ENCODE measurements around the gene SLC35A2.

SLC35A2 gene

DNA sequence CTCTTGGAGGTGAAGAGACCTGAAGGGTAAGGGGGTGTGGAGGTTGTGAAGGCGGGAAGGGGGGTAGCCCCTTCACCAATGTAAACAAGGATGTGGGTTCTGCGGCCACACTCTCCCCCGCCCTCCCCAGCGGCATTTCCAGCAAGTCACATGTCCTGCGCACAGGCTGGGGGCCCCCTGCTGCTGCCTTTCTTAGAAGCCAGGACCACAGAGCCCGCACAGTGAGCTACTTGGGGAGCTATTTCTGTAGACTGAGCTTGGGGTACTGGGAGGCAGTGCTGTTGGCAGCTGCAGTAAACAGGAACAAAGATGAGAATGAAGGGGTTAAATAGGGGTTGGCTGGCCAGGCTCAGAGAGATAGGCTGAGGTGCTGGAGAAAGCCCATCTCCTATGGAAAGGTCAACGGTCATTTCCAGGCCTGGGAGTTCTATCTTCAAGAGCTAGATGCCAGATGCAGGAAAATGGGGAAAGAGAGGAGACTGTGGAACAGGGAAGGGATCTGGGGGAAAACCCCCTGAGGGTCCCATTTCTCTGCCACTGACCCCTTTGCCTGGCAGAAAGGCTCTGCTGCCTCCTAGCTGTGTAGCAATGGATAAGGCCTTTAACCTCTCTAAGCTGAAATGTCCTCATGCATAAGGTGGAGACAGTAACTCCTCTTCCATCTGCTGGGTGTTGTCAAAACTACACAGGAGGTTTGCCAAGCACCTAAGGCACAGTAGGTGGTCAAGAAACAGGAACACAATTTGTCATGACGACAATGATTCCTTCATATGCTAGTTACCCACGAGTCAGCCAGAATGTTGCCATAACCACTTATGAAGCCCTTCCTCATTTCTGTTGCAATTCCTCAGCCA lies 25.8 kb upstream of the SLC35A2 start:
- no peak for FAIRE-seq
- TF ChIP-seq POLR2A (IDR thresholded peaks at IDR 0.05; ENCODE audit: low read depth, low read length), result no peak
- DNase-seq (ENCODE audit: insufficient read length, low spot score), result no peak

DNA sequence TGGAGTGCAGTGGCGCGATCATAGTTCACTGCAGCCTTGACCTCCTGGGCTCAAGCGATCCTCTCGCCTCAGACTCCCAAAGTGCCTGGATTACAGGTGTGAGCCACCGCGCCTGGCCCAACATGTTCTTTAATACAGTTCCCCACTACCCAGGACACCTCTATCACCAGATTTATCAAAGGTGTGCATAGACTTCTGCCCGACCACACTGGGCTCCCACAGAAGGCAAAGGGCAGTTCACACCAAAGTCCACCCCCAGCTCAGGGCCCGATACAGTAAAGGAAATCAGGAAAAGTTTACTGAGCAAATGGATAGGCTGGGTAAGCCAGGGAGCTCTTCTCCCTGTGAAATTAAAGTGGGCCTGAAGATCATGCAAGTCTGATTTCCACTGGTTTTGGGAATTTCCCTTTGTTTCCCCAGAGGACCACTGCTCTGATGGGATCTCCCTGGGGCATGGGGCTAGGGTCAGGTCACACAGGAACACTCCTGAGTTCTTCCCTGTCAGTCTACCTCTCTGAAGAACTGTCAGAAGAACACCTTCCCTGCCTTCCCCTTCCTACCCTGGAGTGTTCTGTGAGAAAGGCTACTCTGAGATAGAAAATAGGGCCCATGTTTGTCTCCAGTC lies 25.1 kb upstream of the SLC35A2 start:
- DNase-seq (ENCODE audit: insufficient read length, low spot score) (no peak), FAIRE-seq (no peak)
- no peak for TF ChIP-seq POLR2A (IDR thresholded peaks at IDR 0.05; ENCODE audit: low read depth, low read length)

DNA sequence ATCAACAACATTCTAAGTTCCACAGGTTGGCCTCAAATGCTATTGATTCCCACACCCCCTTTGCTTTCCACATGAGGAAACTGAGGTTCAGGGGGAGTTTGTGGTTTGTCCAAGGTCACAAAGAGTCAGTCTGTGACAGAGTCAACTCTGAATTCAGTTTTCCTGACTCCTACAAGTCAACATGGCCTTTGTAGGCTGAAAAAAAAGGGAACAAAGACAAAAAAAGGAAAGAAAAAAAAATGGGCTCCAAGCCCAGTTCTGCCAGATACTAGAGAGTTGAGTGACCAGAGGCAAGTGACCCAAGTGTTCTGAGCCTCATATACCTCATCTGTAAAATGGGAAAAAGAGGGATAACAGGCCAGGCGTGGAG lies 23.8 kb upstream of the SLC35A2 start:
- TF ChIP-seq POLR2A (IDR thresholded peaks at IDR 0.05; ENCODE audit: low read depth, low read length), result no peak
- no peak for FAIRE-seq
- DNase-seq (ENCODE audit: insufficient read length, low spot score), result no peak

DNA sequence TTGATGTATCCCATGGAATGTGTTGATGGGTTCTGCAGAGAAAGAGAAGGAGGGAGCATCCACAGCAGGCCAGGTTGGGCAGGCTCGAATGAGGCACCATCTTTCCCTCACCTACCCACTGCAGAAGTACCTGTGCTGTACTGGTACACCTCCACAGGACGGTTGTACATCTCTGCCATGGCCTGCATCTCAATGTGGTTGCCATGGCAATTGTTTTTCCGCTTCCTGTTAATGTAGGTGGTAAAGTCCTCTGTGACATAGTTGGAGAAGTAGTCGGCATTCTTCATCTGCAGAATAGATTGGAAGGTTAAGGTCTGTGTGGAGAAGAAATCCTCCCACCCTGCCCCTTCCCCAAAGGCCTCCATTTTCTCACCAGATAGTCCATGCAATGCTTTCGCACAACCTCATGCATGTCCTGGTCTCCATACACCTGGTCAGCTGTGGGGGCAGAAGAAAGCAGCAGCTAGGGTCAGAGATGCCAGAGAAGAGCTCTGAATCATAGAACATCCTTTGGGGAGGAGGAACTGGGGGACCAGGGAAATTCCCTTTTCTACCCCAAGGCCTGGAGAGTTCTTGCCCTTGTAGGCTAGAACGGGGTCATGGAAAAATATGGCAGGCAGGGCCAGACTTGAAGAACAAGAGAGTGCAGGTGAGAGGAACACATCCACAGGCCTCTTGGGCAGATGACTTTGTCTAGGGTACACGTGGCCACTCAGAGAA lies 23.3 kb upstream of the SLC35A2 start:
- DNase-seq (ENCODE audit: insufficient read length, low spot score) (no peak), FAIRE-seq (no peak)
- TF ChIP-seq POLR2A (IDR thresholded peaks at IDR 0.05; ENCODE audit: low read depth, low read length), result no peak

DNA sequence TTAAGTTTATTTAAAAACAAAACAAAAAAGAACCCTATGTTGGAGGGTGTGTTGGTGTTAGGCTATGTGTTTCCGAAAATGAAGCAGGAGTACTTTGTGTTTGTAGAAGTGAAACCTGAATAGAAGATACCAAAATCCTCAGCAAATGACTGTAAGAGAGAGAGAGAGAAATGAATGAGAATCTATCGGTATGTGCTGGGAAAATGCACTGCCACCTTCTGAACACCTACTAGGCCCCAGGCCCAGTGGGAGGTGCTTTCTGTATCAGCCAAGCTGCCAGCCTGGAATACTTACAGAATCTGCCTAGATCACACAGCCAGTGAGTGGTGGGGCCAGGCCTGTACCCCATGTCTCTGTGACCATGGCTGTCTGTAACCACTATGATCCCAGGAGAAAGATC lies 22.3 kb upstream of the SLC35A2 start:
- no peak for FAIRE-seq
- no peak for TF ChIP-seq POLR2A (IDR thresholded peaks at IDR 0.05; ENCODE audit: low read depth, low read length)
- DNase-seq (ENCODE audit: insufficient read length, low spot score), result no peak

DNA sequence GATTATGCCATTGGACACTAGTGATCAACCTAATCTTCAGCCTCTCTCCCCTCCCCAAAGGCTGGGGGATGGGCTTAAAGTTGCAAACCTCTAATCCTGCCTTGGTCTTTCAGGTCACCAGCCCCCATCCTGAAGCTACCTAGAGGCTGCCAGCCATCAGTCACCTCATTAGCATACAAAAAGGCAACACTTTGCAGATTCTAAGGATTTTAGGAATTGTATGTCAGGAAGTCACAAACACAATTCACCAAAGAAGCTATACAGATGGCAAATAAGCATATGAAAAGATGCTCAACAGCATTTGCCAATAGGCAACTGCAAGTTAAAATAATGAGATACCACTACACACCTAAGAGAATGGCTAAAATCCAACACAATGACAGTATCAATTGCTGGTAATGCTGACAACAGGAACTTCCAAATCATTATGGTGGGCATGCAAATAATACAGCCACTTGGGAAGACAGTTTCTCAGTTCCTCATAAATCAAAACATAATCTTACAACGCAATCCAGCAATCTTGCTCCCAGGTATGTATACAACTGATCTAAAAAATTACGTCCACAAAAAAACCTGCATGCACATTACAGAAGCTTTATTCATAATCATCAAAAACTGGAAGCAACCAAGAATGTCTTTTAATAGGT lies 16.4 kb upstream of the SLC35A2 start:
- DNase-seq (ENCODE audit: insufficient read length, low spot score), result no peak
- TF ChIP-seq POLR2A (IDR thresholded peaks at IDR 0.05; ENCODE audit: low read depth, low read length), result no peak
- FAIRE-seq, result no peak

DNA sequence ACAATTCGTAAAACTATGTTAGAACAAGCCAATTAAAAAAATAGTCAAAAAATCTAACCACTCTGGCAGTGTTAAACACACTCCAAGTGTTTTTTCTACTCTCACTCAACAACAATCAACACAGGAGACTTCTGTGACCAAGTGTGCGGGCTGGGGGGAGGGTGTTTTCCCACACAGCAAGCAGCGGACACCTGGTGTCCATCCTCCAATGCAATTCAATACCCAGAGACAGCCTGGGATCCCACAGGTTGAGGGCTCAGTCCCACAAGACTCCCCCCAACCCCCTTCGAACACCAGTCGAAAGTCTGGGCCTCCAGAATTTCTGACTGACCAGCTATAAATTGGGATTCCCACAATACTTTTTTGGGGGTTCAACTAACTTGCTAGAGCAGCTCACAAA lies 15.7 kb upstream of the SLC35A2 start:
- DNase-seq (ENCODE audit: insufficient read length, low spot score), result no peak
- no peak for FAIRE-seq
- TF ChIP-seq POLR2A (IDR thresholded peaks at IDR 0.05; ENCODE audit: low read depth, low read length), result no peak

DNA sequence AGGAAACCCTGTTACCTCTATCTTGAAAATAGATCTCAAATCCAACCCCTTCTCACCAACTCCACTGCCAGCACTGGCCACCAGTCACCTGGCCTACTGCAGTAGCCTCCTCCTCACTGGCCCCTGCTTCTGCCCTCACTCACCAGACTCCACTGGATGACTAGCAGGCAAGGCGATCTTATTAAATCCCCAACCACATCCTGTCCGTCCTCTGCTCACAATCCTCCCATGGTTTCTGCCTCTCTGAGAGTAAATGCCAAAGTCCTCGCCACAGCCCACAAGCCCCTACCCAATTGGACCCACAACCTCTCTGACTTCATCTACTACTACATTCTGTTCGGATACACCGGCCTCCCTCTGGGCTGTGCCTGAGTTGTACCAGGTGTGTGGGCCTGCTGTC lies 12.8 kb upstream of the SLC35A2 start:
- no peak for FAIRE-seq
- TF ChIP-seq POLR2A (IDR thresholded peaks at IDR 0.05; ENCODE audit: low read depth, low read length), result no peak
- DNase-seq (ENCODE audit: insufficient read length, low spot score), result no peak

DNA sequence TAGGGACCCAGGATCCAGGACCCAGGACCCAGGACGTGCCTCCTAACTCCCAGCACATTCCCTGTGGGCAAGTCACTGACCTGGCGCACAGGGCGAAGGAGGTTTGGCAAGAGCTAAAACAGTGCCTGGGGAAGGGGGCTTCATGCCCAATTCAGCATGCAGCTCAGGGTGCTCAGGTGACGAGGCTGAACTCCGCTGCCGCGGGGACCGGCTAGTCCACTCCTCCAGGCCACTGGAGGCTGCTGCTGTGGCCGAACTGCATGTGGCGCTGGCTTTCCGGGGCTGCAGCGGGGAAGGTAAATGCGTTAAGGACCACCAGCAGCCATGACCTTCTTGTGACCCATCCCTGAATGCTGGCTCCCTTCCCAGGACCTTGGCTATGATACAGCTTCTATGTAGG lies 12.3 kb upstream of the SLC35A2 start:
- TF ChIP-seq POLR2A (IDR thresholded peaks at IDR 0.05; ENCODE audit: low read depth, low read length), result no peak
- FAIRE-seq (no peak), DNase-seq (ENCODE audit: insufficient read length, low spot score) (no peak)

DNA sequence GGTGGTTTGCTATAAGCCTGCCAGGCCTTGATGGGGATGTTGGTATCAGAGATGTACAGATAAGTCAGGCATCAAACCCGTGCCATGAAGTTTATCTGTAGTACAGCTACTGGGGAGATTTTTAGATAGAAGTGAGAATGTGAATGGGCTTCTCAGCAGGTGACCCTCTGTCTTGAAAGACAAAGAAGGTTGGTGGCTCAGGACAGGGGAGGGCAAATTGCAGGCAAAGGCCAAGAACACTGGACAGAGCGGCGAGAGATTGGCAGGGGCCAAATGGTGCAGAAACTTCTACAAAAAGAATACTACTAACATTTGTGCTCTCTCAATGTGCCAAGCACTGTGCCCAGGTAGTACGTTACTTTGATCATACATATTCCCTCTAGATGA lies 9.3 kb upstream of the SLC35A2 start:
- no peak for TF ChIP-seq POLR2A (IDR thresholded peaks at IDR 0.05; ENCODE audit: low read depth, low read length)

DNA sequence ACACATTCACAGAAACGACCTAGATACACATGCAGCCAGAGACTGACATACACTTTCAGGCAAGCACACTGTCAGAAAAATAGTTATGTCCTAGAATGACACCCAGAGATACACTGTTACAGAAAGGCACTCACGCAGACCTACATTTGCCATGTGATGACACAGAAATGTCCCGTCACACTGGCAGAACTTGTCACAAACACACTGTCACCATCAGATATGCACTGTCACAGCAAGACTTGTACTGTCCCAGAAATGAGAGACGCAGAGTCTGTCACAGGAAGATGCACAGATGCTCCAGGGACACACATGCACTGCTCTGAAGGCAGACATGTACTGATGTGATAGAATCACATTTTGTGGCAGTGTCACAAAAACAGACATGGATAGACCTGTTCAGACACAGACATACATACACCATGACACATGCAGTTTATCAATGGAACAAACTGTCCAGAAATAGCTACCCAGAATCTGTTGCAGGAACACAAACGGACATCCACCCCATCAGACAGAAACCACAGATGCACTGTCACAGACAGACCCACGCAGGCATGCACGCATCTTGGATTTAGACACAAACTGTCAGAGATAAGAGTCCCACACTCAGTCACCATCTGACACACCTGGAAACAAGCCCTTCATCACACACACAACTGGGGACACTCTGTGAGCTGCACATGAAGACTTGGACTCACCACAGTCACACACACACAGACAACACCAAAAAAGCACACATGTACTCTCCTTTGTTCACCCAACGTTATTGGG lies 8.7 kb upstream of the SLC35A2 start:
- TF ChIP-seq POLR2A (IDR thresholded peaks at IDR 0.05; ENCODE audit: low read depth, low read length), result no peak
- FAIRE-seq (no peak), DNase-seq (ENCODE audit: insufficient read length, low spot score) (no peak)

More for the DNA sequence above, 9.3 kb upstream of the SLC35A2 start:
- DNase-seq (ENCODE audit: insufficient read length, low spot score), result no peak
- no peak for FAIRE-seq

DNA sequence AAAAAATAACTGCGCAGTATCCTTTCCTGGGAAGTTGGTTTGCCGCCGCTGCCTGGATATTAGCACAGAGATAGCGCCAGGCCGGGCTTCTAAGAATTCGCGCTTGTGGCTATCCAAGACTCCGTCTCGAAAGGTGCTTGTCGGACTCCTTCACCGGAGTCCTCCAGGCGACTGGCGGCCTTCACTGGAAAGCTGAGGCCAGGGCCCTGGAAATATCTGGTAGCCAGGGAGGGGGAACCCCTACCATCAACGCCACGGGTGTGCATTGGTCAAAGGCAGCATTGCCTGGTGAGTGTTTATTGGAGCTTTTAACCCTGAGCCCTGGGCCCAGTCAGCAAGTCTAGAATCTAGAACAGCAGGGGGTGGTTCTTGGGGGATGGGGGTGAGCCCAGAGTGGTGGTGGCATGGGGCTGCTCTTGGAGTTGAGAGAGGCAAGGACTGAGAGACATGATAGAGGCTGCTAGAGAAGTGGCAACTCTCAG lies 8.0 kb upstream of the SLC35A2 start:
- DNase-seq (ENCODE audit: insufficient read length, low spot score), result no peak
- FAIRE-seq, result no peak
- TF ChIP-seq POLR2A (IDR thresholded peaks at IDR 0.05; ENCODE audit: low read depth, low read length), result no peak

DNA sequence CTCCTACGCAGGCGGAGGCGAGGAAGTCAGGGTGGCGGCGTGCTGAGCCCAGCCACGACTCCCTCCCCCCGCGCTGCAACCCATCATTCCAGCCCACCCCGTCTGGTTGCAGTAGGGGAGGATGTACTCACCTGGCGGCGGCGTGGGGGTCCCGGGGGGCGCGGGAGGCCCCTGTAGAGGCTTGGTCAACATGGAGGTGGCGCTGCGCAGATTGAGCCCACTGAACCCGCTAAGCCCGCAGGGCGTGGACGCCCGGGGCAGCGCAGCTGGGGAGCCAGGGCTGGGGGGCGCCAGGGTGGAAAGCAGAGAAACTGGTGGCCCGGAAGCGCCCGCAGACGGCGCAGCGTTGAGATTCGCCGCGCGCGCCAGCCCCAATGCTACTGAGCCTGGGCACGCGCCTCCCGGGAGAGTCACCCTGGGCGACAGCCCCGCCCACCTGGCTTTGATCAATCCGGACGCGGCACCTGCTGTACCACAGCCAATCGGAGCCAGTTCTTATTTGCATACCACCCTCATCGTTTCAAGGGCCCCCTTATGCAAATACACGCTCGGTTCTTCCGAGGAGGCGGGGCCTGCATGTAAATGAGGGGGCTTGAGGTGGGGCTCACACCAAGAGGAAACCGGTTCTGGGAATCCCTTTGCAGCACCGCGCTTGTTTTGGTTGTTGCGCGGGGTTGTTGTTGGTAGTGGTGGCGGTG lies 7.3 kb upstream of the SLC35A2 start, which contains the start of gene PIM2:
PIM2 (minus strand) TSS at position 382 of the 698 bp plus-strand sequence; CDS start at position 192, 190 bp downstream.
- FAIRE-seq (no peak), DNase-seq (ENCODE audit: insufficient read length, low spot score) (peak; percentile 44)
- TF ChIP-seq POLR2A (IDR thresholded peaks at IDR 0.05; ENCODE audit: low read depth, low read length), result peak; percentile 76

All from H54 (cell line).